NT2/D1 (cell line): ENCODE results near the gene COLEC11.

Experiments
- SUZ12 ChIP-seq: IDR thresholded peaks from 2 replicates; pipeline ENCODE4 v1.6.1; 2011; ENCODE audit not compliant: insufficient read length, insufficient read depth; ENCODE audit errors: extremely low read depth
- YY1 ChIP-seq: IDR thresholded peaks from 2 replicates; pipeline ENCODE4 v1.6.1; 2011; ENCODE audit not compliant: insufficient read length, insufficient read depth

GRCh38 chr2:3625186-3625585 lies 30.3 kb downstream of the COLEC11 start:
- TF ChIP-seq SUZ12: no peak
- no peak for TF ChIP-seq YY1
